ENCODE measurements around the gene ABCA9.

DNA sequence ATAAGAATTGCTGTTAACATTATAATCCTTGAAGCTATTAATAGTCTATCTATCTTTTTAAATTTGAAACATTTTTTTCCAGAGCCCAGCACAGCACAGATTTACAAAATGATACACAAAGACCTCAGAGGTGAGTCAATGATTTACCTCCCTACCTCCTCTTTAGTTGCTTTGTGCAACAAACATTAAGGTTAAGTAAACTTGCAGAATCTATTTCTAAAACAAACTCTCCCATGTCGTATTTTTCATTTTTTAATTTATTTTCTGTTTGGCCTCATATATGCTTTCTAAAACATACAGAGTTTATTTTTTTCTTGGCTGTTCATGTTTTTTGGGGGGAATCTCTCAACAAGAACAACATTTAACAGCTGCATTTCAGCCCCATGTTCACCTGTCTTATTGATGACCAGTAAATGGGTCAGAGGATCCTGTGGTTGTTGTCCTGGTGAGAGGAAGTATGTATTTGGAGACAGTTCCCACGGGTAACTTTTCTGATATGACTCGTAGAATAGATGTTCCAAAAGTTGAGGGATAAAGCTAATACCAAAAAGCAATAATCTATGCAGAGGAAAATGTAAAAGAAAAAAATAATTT lies 42.6 kb downstream of the ABCA9 start:
- TF ChIP-seq, protein P1, sequence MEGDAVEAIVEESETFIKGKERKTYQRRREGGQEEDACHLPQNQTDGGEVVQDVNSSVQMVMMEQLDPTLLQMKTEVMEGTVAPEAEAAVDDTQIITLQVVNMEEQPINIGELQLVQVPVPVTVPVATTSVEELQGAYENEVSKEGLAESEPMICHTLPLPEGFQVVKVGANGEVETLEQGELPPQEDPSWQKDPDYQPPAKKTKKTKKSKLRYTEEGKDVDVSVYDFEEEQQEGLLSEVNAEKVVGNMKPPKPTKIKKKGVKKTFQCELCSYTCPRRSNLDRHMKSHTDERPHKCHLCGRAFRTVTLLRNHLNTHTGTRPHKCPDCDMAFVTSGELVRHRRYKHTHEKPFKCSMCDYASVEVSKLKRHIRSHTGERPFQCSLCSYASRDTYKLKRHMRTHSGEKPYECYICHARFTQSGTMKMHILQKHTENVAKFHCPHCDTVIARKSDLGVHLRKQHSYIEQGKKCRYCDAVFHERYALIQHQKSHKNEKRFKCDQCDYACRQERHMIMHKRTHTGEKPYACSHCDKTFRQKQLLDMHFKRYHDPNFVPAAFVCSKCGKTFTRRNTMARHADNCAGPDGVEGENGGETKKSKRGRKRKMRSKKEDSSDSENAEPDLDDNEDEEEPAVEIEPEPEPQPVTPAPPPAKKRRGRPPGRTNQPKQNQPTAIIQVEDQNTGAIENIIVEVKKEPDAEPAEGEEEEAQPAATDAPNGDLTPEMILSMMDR (optimal IDR thresholded peaks at IDR 0.05 in 1 of 3, IDR thresholded peaks at IDR 0.05 in 1 of 3, conservative IDR thresholded peaks at IDR 0.05 in 1 of 3; ENCODE audit: extremely low read depth in 1 of 3, insufficient read depth in 2 of 3, low read length in 3 of 3): no peak
- no peak for TF ChIP-seq EZH2 (IDR thresholded peaks at IDR 0.05; ENCODE audit: low read length)

Measured in keratinocyte (primary cell).